OCI-LY7 (cell line): Measurements from ENCODE around the gene NPVF.

Experiments used
- EZH2phosphoT487 ChIP-seq: fragments of 200-600 bp; sonication (generic); IDR thresholded peaks from 2 replicates; pipeline ENCODE4 v1.6.1; 2018; ENCODE audit warnings: low read depth, borderline replicate concordance, mild to moderate bottlenecking, mixed run types, antibody characterized with exemption, low read length, moderate library complexity, mixed read lengths
- TF ChIP-seq, protein P1 (sequence below): fragments of 200-600 bp; sonication (generic); conservative IDR thresholded peaks from 2 replicates; pipeline ENCODE4 v1.5.1; 2014; ENCODE audit warnings: mild to moderate bottlenecking, antibody characterized with exemption, low read length, moderate library complexity, mixed read lengths

- TF ChIP-seq, protein P1, sequence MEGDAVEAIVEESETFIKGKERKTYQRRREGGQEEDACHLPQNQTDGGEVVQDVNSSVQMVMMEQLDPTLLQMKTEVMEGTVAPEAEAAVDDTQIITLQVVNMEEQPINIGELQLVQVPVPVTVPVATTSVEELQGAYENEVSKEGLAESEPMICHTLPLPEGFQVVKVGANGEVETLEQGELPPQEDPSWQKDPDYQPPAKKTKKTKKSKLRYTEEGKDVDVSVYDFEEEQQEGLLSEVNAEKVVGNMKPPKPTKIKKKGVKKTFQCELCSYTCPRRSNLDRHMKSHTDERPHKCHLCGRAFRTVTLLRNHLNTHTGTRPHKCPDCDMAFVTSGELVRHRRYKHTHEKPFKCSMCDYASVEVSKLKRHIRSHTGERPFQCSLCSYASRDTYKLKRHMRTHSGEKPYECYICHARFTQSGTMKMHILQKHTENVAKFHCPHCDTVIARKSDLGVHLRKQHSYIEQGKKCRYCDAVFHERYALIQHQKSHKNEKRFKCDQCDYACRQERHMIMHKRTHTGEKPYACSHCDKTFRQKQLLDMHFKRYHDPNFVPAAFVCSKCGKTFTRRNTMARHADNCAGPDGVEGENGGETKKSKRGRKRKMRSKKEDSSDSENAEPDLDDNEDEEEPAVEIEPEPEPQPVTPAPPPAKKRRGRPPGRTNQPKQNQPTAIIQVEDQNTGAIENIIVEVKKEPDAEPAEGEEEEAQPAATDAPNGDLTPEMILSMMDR = no peak
- TF ChIP-seq EZH2phosphoT487 = no peak
These were observed 32.0 kb downstream of the NPVF start for GRCh38 chr7:25196132-25196896.
